HG02885 (cell line): ENCODE data around the gene EMID1.

Source experiments
- ATAC-seq: cut with Tn5 transposase; IDR thresholded peaks from one replicate; pipeline ENCODE4 v1.9.1; 2021; ENCODE audit warnings: mild to moderate bottlenecking; ENCODE audit not compliant: unreplicated experiment, poor library complexity

Gene EMID1

DNA sequence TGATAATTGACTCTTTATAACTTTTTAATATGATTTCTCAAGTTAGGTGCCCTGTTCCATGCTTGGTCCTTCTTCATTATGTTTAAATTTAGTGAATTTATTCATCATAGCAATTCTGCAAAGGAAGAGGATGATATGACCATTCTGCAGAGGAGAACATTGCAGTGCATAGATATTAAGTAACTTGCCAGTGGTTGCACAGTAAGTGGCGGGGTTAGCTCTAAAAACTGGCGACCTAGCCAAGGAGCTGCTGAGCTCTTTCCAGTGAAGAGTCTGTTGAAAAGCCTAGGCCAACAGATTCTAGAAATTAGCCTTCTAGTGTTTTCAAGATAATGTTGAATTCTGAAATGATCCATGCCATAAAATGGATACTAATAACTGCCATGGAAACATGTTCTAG is 66.9 kb downstream of the EMID1 start:
- ATAC-seq: no peak

DNA sequence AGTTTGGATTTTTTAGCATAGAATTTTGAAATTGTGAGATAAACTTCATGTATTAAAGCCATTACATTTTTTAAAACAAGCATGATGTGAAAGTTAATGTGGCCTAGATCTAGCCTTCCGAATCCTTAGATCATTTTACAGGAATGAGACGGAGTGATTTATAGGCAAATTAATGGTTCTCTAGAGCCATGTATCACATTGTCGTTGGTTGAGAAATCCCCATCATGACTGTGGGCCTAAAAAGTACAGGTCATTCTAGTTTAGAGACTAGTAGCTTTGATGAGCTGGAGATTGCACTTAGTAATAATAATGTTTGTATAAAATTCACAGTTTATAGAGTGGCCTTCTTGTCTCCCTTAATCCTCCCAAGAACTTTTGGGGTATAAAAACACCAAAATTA is 69.5 kb downstream of the EMID1 start:
- no peak for ATAC-seq

DNA sequence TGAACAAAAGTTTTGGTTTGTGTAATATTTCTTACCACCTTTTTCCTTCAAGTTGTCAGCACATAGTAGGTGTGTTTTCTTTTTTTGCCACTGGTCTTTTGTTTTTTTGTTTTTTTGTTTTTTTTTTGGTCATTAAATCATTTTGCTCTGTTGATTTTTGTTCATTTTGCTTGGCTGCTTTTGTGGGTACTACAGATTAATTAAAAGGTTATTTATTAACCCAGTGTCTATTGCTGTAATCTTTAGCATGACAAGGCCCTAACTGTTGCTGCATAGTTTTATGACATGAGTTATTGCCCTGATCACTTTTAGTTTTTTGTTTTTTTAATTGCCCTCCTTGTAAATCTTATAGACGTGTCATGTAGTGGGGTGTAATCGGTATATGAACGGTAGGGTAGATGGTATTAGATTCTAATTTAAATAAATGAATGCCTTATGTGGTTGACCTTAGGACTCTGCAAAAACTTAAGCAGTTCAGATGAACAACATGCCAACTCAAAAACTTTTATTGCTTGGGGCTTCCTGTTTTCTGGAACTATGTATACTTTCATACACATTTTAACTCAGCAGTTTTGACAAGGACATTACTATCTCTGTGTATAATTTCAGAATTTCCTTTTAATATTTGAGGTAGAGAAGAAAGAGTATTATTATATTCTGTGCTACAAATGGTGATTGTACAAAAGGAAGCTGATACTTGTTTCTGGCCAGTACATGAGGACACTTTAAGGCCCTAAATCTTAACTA is 70.3 kb downstream of the EMID1 start:
- ATAC-seq: no peak

DNA sequence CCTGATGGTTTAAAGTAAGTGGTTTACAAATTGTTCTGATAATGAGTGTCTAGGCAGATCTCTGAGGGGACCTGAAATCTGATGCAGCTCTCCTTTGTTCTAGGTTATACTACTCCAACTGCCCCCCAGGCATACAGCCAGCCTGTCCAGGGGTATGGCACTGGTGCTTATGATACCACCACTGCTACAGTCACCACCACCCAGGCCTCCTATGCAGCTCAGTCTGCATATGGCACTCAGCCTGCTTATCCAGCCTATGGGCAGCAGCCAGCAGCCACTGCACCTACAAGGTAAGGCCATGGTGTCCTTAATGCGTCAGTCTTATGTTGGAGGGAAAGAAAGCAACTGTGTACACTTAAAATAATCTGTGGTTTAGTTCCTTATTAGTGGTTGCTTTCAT is 72.2 kb downstream of the EMID1 start:
- no peak for ATAC-seq

DNA sequence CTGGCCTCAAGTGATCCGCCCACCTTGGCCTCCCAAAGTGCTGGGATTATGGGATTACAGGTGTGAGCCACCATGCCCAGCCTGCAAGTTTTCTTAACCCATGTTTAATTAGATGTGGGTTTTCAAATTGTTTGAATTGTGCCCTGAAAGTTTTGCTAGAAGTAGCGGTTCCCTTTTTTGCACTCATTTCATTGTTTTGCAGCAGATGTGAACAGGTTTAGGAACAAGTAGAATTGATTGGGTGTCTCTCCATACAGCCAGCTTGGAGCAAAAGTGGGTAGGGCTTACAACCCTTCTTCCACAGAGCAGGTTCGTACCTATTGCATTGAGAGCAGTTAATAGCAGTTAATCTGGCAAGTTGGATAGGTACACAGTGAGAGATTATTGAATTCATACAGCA is 78.5 kb downstream of the EMID1 start:
- ATAC-seq: no peak

DNA sequence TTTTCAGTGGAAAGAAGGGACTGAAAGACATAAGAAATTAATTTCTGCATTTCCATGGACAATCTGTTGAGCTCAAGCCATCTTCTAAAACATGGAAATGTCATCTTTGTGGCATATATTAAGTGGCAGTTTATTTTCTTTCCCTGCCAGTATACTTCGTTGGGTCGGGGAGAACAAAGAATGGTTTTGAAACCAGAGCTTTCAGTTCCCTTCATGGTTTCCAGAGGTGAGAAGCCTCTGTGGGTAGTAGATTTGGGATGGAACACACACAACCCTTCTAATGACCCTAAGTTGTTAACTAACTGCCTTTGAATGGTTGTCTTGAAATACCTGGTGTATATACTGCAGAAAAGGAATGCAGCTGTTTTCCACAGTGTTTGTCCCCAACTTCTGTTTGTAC is 83.1 kb downstream of the EMID1 start:
- no peak for ATAC-seq

DNA sequence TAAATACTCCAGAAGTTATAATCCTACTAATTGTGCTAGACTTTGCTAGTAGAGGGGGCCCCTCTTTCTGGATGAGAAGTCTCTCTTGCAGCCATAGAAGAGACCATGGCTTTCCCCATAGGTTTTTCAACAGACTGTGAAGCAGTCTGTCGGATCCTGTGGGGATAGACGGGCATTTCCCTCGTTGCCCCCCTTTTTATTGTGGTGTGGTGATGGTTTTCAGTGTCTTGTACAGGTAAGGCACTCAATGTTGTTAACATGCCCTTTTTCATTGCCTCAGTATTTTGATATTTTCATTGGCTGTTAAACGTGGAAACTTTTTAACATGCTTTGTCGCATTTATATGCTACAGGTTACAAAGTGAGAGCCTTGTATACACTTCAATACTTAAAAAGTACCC is 84.4 kb downstream of the EMID1 start:
- ATAC-seq: no peak

DNA sequence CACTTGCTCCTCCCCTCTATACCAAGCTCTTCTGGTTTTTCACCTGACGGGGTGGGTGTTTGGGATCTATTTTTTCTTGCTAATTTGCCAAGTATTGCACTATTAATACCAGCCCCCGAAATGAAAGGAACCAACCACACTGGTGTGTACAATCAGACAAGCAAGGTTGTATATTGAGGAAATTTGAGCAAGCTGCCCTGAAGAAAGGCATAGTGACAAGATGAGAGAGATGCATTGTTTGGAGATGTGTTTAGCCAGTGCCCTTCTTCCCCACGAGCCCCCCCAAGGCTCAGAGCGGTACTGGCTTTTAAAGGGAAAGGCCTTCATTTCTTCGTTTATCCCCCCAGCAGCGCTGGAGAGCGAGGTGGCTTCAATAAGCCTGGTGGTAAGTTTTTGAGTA is 85.5 kb downstream of the EMID1 start:
- ATAC-seq: no peak

DNA sequence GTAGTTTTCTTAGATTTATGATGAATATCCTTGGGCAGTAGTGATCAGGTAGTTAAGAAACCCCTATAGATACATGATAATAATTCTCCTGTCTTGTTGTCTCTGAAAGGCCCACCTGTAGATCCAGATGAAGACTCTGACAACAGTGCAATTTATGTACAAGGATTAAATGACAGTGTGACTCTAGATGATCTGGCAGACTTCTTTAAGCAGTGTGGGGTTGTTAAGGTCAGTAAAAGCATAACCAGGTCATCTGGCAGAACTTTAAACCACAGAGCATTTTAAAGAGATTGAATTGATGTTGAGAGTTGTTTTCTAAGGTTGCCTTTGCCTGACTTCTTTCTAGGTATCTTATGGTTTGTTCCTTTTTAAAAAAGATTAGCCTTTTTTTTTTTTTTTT is 86.7 kb downstream of the EMID1 start:
- no peak for ATAC-seq

DNA sequence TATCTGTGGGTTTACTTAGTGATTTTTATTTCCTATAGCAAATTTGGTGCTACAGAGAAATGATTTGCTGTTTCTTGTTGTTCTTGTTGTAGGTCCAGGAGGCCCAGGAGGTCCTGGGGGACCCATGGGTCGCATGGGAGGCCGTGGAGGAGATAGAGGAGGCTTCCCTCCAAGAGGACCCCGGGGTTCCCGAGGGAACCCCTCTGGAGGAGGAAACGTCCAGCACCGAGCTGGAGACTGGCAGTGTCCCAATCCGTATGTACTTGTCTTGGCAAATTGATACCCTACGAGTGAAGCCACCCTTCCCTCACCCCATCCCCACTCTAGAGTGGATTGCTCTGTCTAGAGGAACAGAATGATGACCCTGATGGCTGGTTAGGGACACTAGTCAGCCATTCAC is 92.9 kb downstream of the EMID1 start:
- no peak for ATAC-seq

DNA sequence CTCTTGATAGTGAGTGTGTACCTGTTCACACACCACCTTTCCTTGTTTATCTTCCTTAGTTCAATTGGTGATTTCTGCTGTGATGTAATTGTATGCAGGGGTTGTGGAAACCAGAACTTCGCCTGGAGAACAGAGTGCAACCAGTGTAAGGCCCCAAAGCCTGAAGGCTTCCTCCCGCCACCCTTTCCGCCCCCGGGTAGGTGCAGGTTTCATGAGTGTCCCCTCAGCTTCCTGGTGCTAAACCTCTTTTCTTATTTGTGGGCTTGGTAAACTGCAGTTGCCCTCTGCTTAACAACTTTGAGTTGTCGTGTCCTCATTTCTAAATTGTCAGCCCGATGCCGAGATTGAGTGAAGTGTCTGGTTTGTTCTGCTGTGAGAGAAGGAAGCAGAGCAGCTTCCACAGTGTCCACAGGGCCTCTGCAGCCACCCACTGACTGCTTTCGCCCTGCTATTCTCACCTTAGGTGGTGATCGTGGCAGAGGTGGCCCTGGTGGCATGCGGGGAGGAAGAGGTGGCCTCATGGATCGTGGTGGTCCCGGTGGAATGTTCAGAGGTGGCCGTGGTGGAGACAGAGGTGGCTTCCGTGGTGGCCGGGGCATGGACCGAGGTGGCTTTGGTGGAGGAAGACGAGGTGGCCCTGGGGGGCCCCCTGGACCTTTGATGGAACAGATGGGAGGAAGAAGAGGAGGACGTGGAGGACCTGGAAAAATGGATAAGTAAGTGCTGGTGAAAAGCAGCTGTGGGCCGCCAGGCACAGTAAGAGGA is 93.6 kb downstream of the EMID1 start:
- no peak for ATAC-seq

DNA sequence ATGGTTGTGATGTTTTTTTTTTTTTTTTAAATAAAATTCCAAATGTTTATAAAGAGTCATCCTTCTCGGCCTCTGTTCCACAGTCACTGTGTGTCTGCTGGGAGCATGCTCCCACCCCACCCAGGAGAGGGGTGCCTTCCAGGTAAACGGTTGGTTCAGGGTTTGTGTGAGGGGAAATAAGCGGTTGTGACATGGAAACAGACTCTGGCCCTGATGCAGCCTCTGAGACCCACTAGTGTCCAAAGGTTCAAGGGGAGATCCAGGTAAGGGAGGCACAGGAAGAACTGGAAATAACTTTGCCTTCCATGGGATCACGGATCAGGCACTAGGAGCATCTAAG is 94.7 kb downstream of the EMID1 start:
- no peak for ATAC-seq

DNA sequence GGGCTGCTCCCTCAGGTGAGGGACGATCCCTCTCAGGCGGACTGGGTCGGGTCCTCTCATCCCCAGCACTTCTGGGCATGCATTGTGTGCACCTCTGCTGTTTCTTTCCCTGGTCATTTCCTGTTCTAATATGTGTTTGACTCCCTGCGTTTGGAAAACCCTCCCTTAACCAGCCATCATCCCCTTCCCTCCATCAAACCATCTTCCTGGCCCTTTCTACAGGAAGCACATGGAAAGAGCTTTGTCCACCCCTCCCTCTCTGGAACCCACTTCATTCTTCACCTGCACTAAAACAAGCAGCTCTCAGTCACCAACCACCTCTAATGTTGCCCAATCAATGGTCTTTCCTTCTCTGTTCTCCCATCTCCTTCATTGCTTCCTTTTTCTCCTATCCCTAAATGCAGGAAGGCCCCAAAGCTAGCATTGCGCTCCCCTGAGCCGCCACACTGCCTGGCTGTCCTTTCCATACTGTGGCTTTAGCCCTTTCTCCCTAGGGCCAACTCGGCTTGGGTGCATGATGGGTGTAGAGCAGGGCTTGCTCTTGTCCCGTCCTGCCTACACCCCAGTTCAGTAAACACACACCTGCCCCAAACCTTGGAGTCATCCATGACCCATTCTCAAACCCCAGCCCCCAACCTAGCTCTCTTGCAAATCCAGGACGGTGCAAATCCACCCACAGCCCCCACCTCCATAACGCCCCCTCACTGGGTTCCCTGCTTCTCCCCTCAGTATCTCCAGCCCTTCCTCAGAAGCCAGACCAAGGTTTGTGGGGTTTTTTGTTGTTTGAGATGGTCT is 95.3 kb downstream of the EMID1 start:
- ATAC-seq: no peak

DNA sequence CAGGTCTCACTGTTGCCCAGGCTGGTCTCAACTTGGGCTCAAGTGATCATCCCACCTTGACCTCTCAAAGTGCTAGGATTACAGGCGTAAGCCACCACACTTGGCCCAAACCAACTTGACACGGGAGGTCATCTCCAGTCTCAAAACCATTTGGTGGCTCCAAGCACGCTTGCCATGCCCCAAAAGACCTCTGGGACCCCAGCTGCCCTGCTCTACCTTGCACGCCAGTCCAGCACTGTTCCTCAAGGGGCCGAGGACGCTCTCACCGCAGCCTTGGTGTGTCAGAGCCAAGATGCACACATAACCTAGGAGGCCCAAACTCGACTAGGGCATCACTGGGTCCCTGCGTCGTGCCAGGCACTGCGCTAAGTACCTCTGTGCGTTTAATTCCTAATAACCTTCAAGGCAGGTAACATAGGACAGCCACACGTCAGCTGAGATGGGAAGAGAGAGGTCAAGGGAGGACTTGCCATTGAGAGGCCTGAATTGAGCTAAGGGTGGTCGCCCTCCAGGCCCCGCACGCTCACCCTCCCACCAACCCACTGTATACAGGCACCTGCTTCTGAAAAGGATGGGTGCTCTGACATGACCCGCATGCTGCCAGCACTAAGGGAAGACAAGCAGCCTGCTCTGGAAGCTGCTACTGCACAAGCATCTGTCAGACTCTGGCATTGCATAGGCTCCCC is 96.2 kb downstream of the EMID1 start:
- ATAC-seq: no peak

DNA sequence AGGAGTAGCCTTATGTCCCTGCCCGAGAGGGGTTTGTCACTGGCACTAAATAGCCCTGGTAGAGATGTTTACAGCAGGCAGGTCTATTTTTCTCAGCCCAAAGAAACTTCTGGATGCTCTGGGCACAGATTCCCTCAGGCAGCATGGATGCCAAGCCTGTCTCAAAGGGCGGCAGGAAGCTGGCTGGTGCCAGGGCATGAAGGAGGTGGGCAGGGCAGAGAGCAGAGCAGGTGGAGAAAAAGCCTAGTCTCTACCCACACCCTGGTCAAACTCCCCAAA is 96.6 kb downstream of the EMID1 start:
- ATAC-seq: no peak

DNA sequence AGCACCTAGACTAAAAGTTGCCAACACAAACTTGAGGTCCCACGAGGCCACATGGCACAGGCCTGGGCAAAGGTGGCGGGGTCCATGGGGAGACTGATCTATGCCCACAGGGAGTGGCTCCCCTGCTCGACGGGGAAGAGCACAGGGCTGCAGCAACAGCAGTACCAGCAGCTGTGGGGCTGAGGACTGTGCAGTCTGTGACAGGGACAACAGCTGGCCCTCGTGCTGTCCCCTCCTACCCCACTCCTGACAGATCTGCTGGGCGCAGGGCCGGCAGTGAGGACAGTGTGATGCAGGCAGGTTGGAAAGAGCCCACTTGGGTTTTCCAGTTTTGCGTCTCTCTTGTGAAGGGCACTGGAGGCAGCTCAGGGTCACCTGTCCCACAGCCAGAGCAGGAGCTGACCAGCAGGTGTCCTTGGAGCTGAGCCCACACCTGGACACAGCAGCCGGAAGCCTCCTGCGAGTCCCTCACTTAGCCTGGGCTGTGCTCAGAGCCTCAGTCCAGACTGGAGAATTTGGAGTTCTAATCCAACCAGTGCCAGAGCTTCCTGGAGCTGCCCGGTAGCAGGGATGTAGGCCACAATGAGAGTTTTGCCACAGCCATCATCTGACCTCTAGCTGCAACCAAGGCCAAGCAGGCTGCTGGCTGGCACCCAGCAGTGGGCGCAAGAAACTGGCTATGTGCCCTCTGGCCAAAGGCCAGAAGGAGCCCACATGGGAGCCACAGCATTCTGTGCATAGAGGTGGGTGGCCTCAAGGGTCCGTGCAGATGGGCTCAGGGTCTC is 97.2 kb downstream of the EMID1 start:
- ATAC-seq: no peak

DNA sequence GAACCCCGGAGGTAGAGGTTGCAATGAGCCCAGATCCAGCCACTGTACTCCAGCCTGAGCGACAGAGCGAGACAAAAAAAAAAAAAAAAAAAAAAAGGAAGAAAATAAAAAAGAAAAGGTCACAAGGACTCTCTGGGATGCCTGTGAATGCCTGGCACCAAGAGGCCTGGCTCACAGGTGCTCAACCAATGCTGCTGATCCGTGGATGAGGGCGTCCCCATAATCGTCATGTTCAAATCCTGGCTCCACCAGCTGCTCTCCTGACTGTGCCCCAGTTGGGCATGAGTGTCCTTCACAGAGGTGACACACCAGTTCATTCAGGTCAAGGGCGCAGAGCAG is 100.1 kb downstream of the EMID1 start:
- ATAC-seq: no peak

DNA sequence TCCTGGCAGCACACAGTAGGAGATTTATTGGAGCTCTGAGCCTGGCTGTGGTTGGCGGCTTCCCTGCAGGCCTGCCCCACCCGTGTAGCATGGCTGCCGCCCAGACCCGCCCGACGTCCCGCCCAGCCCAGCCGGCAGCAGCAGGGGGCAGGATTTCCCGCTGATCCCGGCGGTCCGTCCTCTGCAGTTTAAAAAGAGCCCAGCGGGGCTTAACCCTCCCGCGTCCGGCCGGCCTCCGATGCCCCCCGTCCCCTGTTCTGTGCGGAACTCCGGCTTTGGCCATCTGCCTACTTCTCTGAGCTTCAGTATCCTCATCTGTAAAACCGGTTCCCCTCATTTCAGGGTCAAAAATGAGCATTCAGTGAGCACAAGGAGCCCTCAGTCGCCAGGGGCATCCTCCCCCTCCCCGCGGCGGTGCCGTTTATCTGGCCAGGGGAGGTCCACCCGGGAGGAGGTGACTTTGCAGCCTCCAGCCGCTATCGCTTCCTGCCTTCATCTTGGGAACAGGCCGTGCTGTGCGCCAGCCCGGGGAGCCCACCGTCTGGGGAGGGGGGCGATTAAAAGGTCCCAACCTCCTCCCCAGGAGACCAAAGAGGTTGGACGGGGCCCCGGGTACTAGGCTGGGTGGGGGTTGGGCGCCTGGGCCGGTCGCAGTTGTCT is 100.6 kb downstream of the EMID1 start, which contains the start of gene GAS2L1:
TSS of gene GAS2L1 (plus strand) at position 476 of the 660 bp plus-strand sequence. CDS start 1,456 bp downstream, outside the sequence.
- ATAC-seq: no peak

DNA sequence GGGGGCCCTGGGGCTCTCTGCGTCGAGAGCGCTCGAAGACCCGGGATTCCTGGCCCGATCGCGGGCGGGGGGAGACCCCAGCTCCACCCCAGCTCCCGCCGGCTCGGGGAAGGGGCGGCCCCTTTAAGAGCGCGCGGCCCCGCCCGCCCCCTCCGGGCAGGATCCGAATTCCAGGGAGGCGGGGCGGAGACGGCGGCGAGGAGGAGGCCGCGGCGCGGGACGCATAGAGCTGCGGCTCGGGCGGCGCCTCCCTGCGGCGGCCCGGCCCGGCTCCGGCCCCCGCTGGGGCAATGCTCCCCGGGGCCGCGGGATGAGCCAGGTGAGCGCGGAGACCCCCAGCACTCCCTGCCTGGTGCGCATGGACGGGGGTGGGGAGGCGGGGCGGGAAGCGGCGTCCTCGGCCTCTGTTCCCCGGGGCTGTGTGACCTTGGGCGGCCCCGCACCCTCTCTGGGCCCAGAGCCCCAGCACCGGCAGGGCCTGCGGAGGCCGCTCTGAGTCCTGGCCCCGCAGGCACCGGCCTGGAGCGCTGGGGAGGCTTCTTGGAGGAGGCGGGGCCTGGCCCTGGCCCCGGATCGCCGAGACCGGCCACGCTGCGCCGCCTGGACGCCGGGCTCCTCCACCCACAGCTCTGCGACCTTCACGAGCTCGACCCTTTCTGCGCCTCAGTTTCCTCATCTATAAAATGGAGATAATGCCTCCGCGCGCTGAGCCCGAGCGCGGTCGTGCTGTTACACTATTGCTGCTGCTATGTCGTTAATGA is 101.3 kb downstream of the EMID1 start:
- ATAC-seq: no peak
